Astrocyte (in vitro differentiated cells and primary cell): ENCODE measurements around the gene SPOCK1. TPM values are rescaled to one million over a fixed set of nuclear protein-coding genes. Genes with fewer than 3 reads are reported as not detected.
A peak's percentile ranks its signal among the peaks of the same experiment; 100 is the strongest.

ENCODE experiments used
- DNase-seq: peaks from one replicate; pipeline ENCODE4 v3.0.0-alpha.2; 2010; ENCODE audit warnings: low read depth
- FAIRE-seq: peaks from 2 replicates; lab custom pipeline; 2011; peaks lifted over from hg19 to GRCh38; lab: Jason Lieb, UNC
- H2AFZ ChIP-seq: 2 replicates; pipeline ENCODE4 v1.6.0; 2012; ENCODE audit warnings: low read depth, low read length, inconsistent platforms
- H3K27ac ChIP-seq: 2 replicates; pipeline ENCODE4 v1.5.1; 2011; ENCODE audit warnings: low read depth, low read length, inconsistent platforms
- H3K27me3 ChIP-seq: 2 replicates; pipeline ENCODE4 v1.6.0; 2011; ENCODE audit warnings: low read length, inconsistent platforms; ENCODE audit not compliant: insufficient read depth
- H3K36me3 ChIP-seq: 2 replicates; pipeline ENCODE4 v1.5.1; 2011; ENCODE audit warnings: low read length, inconsistent platforms; ENCODE audit not compliant: insufficient read depth
- H3K4me1 ChIP-seq: 2 replicates; pipeline ENCODE4 v1.5.1; 2011; ENCODE audit warnings: low read length, inconsistent platforms; ENCODE audit not compliant: insufficient read depth
- H3K4me2 ChIP-seq: 2 replicates; pipeline ENCODE4 v1.6.0; 2012; ENCODE audit warnings: low read length, inconsistent platforms
- H3K4me3 ChIP-seq: 2 replicates; pipeline ENCODE4 v1.5.1; 2011; ENCODE audit warnings: low read depth, mild to moderate bottlenecking, low read length, inconsistent platforms; ENCODE audit not compliant: insufficient read depth
- H3K79me2 ChIP-seq: 2 replicates; pipeline ENCODE4 v1.6.0; 2012; ENCODE audit warnings: mild to moderate bottlenecking, low read length, inconsistent platforms; ENCODE audit not compliant: insufficient read depth
- H3K9ac ChIP-seq: 2 replicates; pipeline ENCODE4 v1.6.0; 2012; ENCODE audit warnings: mild to moderate bottlenecking, low read length, inconsistent platforms
- H3K9me3 ChIP-seq: 2 replicates; pipeline ENCODE4 v1.5.1; 2012; ENCODE audit warnings: low read depth, mild to moderate bottlenecking, low read length, inconsistent platforms; ENCODE audit not compliant: insufficient read depth
- H4K20me1 ChIP-seq: 2 replicates; pipeline ENCODE4 v1.6.0; 2012; ENCODE audit warnings: low read length, inconsistent platforms; ENCODE audit not compliant: insufficient read depth
- H3K27ac Mint-ChIP-seq: one replicate; pipeline ENCODE4 v1.8.0; 2021; ENCODE audit warnings: mild to moderate bottlenecking, mixed read lengths; ENCODE audit not compliant: unreplicated experiment
- H3K27me3 Mint-ChIP-seq: one replicate; pipeline ENCODE4 v1.8.0; 2021; ENCODE audit warnings: low read depth, mixed read lengths; ENCODE audit not compliant: unreplicated experiment
- H3K36me3 Mint-ChIP-seq: one replicate; pipeline ENCODE4 v1.8.0; 2021; ENCODE audit warnings: low read depth, mixed read lengths; ENCODE audit not compliant: unreplicated experiment
- H3K4me1 Mint-ChIP-seq: one replicate; pipeline ENCODE4 v1.8.0; 2021; ENCODE audit warnings: low read depth, mixed read lengths; ENCODE audit not compliant: unreplicated experiment
- H3K4me3 Mint-ChIP-seq: one replicate; pipeline ENCODE4 v1.8.0; 2021; ENCODE audit warnings: mild to moderate bottlenecking, moderate library complexity, mixed read lengths; ENCODE audit not compliant: unreplicated experiment
- H3K9me3 Mint-ChIP-seq: one replicate; pipeline ENCODE4 v1.8.0; 2021; ENCODE audit warnings: mild to moderate bottlenecking, mixed read lengths; ENCODE audit not compliant: unreplicated experiment
- EZH2 ChIP-seq: IDR thresholded peaks from 2 replicates; pipeline ENCODE4 v1.6.1; 2012; ENCODE audit warnings: mild to moderate bottlenecking, low read length, inconsistent platforms; ENCODE audit not compliant: insufficient read depth
- total RNA-seq: library from RNA; stranded (reverse); gene quantifications from 2 replicates; pipeline ENCODE4 v1.2.1, GENCODE V29; 2021
- TF ChIP-seq, protein P1 (sequence below): IDR thresholded peaks from 2 replicates; pipeline ENCODE4 v1.5.1; 2011; ENCODE audit warnings: low read depth, mild to moderate bottlenecking, inconsistent platforms, low read length, moderate library complexity; ENCODE audit not compliant: insufficient read depth

SPOCK1 gene
- total RNA-seq, 1 donor from 2014 or later: 53.5 TPM

DNA sequence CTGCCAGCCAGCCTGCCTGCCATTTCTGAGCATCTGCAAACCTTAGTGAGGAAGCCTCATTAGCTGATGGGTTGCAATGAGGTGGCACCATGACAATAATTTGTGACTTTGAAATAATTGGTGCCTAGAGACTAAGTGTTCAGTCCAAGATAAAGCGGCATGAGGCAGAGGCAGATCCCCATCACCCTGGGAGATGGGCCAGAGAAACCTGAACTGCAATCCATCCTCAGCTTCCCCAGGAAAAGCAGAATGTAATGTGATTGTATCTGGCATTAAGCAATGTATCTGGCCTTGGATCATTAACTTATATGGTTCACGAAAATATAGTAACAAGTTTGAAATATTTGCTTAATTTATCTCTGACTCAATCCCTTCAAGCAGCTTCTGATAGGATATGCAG, 101.0 kb downstream of the SPOCK1 start:
- H3K9me3 Mint-ChIP-seq: no peaks in the 10 kb centered on the region

DNA sequence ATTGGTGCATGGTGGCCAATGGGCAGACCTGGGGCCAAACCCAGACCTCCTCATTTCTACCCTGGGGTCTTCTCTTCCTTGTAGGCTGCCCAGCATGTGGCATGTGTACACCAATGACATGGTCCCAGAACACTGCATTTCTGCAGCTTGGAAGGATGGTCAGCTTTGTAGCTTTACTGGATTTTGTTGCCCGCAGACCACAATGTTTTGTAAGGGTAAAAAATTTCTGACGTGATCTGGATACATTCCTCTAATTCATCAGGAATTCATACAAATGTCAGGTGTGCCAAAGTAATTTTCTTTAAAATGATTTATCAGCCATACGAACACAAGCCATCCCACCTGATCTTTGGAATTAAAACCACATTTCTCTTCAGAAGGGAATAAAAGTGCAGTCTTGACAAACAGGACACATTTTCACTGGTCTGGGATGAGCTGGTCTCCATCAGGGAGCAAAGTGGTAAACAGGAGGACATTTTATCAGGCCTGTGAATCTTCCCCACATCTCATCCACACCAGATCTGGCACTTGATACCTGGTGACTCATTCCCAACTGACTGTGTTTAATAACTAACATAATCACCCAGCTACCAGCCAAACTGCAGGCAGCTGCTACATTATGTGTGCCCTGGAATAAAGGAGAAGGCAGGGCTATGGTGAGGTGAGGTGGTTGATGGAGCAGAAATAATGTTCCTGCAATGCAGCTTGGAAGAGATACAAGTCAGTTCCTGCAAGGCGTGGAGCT, 103.9 kb downstream of the SPOCK1 start:
- Histone ChIP-seq H2AFZ (no peak overlapping the region), H3K9me3 (no peaks in the 10 kb centered on the region), H3K4me3 (no peak overlapping the region), H3K27ac (no peak overlapping the region), H3K36me3 (no peaks in the 10 kb centered on the region), H3K4me1 (peaks cover 3% of the 10 kb centered on the region), H3K9ac (no peak overlapping the region), H3K27me3 (no peaks in the 10 kb centered on the region), H4K20me1 (peaks cover 70% of the 10 kb centered on the region), H3K79me2 (peaks cover 38% of the 10 kb centered on the region), H3K4me2 (no peak overlapping the region)
- H3K36me3 Mint-ChIP-seq: no peaks in the 10 kb centered on the region
- TF ChIP-seq, protein P1, sequence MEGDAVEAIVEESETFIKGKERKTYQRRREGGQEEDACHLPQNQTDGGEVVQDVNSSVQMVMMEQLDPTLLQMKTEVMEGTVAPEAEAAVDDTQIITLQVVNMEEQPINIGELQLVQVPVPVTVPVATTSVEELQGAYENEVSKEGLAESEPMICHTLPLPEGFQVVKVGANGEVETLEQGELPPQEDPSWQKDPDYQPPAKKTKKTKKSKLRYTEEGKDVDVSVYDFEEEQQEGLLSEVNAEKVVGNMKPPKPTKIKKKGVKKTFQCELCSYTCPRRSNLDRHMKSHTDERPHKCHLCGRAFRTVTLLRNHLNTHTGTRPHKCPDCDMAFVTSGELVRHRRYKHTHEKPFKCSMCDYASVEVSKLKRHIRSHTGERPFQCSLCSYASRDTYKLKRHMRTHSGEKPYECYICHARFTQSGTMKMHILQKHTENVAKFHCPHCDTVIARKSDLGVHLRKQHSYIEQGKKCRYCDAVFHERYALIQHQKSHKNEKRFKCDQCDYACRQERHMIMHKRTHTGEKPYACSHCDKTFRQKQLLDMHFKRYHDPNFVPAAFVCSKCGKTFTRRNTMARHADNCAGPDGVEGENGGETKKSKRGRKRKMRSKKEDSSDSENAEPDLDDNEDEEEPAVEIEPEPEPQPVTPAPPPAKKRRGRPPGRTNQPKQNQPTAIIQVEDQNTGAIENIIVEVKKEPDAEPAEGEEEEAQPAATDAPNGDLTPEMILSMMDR: no peak
- TF ChIP-seq EZH2: no peak
- H3K4me3 Mint-ChIP-seq: no peak overlapping the region
- DNase-seq (peak; percentile 78), FAIRE-seq (no peak)
- H3K4me1 Mint-ChIP-seq: no peaks in the 10 kb centered on the region
- peaks cover 13% of the 10 kb centered on the region for H3K27me3 Mint-ChIP-seq
- H3K27ac Mint-ChIP-seq: no peak overlapping the region
- no peaks in the 10 kb centered on the region for H3K9me3 Mint-ChIP-seq

More for the DNA sequence above, 101.0 kb downstream of the SPOCK1 start:
- no peaks in the 10 kb centered on the region for H3K27me3 ChIP-seq
- Mint-ChIP-seq H3K27ac (no peak overlapping the region), H3K4me3 (no peak overlapping the region), H3K27me3 (peaks cover 14% of the 10 kb centered on the region), H3K36me3 (no peaks in the 10 kb centered on the region), H3K4me1 (no peaks in the 10 kb centered on the region)
- TF ChIP-seq, protein P1: no peak
- no peak for TF ChIP-seq EZH2
- no peak overlapping the region for H3K4me3 ChIP-seq
- H3K27ac ChIP-seq: no peak overlapping the region
- H3K9me3 ChIP-seq: no peaks in the 10 kb centered on the region
- DNase-seq (no peak), FAIRE-seq (no peak)
- peaks cover 3% of the 10 kb centered on the region for H3K4me1 ChIP-seq
- no peak overlapping the region for H3K4me2 ChIP-seq
- no peaks in the 10 kb centered on the region for H3K36me3 ChIP-seq
- peaks cover 79% of the 10 kb centered on the region for H4K20me1 ChIP-seq
- peaks cover 41% of the 10 kb centered on the region for H3K79me2 ChIP-seq
- H3K9ac ChIP-seq: no peak overlapping the region
- no peak overlapping the region for H2AFZ ChIP-seq

DNA sequence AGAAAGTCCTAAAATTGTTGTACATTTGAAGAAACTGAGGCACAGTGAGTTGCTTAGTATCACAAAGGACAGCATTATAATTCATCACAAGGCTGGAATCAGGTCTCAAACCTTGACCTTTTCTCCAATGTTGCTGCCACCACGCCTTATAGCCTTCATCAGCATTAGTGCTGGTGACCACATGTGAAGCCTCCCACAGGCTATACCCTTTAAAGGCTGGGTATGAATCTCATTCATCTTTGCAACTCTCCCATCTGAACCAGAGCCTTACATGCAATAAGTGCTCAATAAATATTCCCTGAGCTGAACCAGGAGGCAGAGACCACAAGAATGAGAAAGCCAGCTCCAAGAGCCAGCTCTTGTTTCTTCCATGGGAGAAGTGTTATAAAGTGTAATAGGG, 104.7 kb downstream of the SPOCK1 start:
- no peak overlapping the region for H3K4me3 ChIP-seq
- peaks cover 16% of the 10 kb centered on the region for H3K27me3 Mint-ChIP-seq
- H3K27me3 ChIP-seq: no peaks in the 10 kb centered on the region
- peaks cover 3% of the 10 kb centered on the region for H3K4me1 ChIP-seq
- no peaks in the 10 kb centered on the region for H3K9me3 ChIP-seq
- no peak overlapping the region for H3K27ac ChIP-seq
- H3K79me2 ChIP-seq: peaks cover 42% of the 10 kb centered on the region
- DNase-seq (peak; percentile 33), FAIRE-seq (no peak)
- no peaks in the 10 kb centered on the region for H3K9me3 Mint-ChIP-seq
- TF ChIP-seq, protein P1: no peak
- no peak for TF ChIP-seq EZH2
- no peaks in the 10 kb centered on the region for H3K4me1 Mint-ChIP-seq
- no peak overlapping the region for H3K4me2 ChIP-seq
- H4K20me1 ChIP-seq: peaks cover 68% of the 10 kb centered on the region
- H2AFZ ChIP-seq: no peak overlapping the region
- no peaks in the 10 kb centered on the region for H3K36me3 ChIP-seq
- no peak overlapping the region for H3K4me3 Mint-ChIP-seq
- H3K9ac ChIP-seq: no peak overlapping the region
- H3K36me3 Mint-ChIP-seq: no peaks in the 10 kb centered on the region
- no peak overlapping the region for H3K27ac Mint-ChIP-seq
